GM12874 (cell line): ENCODE measurements around the gene MYO1F.
A peak's percentile ranks its signal among the peaks of the same experiment; 100 is the strongest.

Experiments used
- CTCF ChIP-seq: IDR thresholded peaks from 2 replicates; pipeline ENCODE4 v1.5.1; 2011; ENCODE audit warnings: low read depth, mild to moderate bottlenecking, control low read depth, low read length, moderate library complexity; ENCODE audit not compliant: insufficient read depth

Gene MYO1F

GRCh38 chr19:8580710-8581281, 3.6 kb upstream of the MYO1F start:
- peak; percentile 99 for TF ChIP-seq CTCF

GRCh38 chr19:8578642-8579265, 1.5 kb upstream of the MYO1F start:
- peak; percentile 89 for TF ChIP-seq CTCF

- TF ChIP-seq CTCF = no peak
Observed at GRCh38 chr19:8577741-8578140, 499 bp upstream of the MYO1F start.

GRCh38 chr19:8576273-8576993, 809 bp downstream of the MYO1F start:
- TF ChIP-seq CTCF = no peak

GRCh38 chr19:8575467-8575997, 1.7 kb downstream of the MYO1F start:
- no peak for TF ChIP-seq CTCF

- TF ChIP-seq CTCF = no peak
Observed at GRCh38 chr19:8573316-8573715, 3.9 kb downstream of the MYO1F start.

GRCh38 chr19:8571006-8571411, 6.2 kb downstream of the MYO1F start:
- TF ChIP-seq CTCF = no peak
